M059J (cell line): ENCODE measurements around the gene INTS1. TPM values are rescaled to one million over a fixed set of nuclear protein-coding genes. Genes with fewer than 3 reads are reported as not detected.
A peak's percentile ranks its signal among the peaks of the same experiment; 100 is the strongest.
"Not testable (repeated sequence)": the region's sequence is repeated elsewhere in the genome, so short reads cannot be mapped to it uniquely, and the experiment has no call there.

Experiments
- DNase-seq: peaks from one replicate; pipeline ENCODE4 v3.0.0-alpha.2; 2012; ENCODE audit warnings: low read depth
- total RNA-seq: library from RNA; depleted of rRNA; stranded (reverse); fragments of >200 nt; shearing (Covaris generic); gene quantifications from 2 replicates; pipeline ENCODE4 v1.2.3, GENCODE V29; 2014

Gene INTS1
- total RNA-seq, 1 experiment from 2014 or later: 55.0 TPM

DNA sequence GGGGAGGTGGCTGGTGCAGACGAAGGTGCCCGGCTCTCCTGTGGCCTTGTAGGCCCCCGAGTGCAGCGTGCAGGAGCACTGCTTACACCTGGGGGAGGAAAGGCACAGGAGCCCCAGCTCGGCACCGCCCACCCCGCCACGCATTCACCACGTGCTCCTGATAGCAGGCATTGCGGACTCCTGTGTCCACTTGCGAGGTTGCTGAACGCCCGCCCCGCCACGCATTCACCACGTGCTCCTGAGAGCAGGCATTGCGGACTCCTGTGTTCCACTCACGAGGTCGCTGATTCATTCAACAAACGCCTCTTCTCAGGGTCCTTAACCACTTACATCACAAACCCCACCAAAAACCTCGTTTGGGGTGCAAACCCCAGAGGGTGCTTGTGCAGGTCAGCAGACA, 58.8 kb downstream of the INTS1 start:
- no peak for DNase-seq

DNA sequence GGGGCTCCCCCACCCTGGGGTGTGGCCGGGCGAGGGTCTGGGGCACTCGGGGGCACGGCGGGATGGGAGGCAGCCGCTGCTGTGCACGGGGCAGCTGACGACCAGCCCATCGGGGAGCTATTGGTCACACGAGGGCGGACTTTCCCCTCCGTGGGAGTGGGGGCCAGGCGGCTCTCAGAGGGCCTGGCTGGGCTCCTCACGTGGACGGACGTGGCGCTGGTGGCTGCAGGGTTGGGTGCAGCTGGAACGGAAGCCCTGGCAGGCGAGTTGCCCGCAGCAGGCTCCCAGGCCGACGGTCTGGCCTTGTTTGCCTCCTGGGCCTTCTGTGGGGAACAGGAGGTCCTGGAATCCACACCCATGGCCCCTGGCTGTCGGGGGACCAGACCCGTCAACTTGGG, 59.3 kb downstream of the INTS1 start:
- no peak for DNase-seq

DNA sequence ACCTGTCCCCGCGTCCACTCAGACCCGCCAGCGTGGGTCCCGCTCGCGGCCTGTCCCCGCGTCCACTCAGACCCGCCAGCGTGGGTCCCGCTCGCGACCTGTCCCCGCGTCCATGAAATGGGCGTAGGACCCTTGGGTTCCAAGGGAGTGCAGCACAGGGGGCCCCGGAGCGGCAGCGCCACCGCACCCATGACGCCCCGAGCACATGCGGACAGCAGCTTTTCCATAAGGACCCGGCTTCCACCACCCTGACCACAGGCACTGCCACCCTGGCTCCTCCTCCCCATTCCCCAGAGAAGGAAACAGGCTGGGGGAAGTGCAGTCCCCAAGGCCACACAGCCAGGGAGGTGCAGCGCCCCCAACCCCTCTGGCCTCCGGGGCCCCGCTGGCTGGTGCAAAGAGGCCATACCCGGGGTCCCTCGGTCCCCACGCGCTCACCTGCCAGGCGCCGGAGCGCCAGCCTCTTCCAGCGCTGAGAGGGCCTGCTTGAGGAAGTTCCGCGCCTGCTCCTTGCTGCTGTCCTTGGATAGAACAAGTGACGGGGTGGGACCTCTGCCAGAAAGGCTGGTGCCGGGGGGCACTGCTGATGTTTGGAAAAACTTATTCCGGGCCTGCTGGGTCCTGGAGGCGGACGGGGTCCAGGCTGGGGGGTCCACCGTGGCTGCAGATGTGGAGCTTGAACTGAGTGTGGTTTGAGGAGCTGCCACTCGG, 59.8 kb downstream of the INTS1 start:
- no peak for DNase-seq

DNA sequence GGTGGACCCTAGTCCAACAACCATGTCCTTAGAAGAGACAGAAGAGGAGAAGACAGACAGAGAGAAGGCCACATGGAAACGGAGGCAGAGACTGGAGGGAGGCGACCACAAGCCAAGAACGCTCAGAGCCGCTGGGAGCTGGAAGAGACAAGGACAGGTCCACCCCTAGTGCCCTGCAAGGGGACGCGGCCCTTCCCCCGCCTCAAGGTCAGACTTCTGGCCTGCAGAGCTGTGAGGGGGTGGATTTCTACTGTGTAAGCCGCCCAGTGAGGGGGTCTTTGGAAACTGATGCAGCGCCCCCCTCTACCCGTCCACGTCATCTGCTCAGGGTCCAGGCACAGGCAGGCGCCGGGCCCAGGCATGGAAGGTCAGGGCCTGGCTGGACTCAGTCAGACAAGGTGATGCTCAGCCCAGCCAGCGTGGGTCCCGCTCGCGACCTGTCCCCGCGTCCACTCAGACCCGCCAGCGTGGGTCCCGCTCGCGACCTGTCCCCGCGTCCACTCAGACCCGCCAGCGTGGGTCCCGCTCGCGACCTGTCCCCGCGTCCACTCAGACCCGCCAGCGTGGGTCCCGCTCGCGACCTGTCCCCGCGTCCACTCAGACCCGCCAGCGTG, 60.5 kb downstream of the INTS1 start:
- not testable (repeated sequence) for DNase-seq

DNA sequence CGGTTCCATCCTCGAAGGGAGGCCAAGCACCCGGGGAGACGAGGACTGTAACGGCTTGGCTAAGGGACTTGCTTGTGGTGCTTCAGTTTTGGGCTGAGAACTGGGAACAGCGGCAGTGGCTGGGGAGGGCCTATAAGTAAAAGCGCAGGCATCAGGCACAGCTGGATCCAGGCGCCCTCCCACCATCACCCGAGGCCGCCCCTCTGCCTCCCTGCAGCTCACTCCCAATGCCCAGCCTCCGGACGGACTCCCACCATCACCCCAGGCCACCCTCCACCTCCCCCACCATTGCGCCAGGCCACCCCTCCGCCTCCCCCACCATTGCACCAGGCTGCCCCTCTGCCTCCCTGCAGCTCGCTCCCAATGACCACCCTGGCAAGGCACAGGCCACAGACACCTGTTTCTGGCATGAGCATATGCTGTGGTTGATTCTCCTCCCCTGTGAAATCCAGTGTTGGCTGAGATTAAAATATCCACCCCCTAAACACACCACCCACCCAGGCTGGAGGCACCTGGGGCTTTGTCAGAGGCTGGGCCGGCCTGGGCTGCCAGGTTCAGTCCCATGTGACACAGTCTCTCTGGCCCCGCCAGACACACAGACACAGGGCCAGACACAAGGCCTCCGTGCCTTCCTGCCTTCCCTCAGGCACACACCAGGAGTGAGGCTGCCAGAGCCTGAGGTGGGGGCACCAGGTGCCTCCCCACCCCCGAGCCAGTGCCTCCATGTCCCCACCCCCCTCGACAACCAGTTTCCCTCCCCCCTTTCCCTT, 61.6 kb downstream of the INTS1 start:
- no peak for DNase-seq

DNA sequence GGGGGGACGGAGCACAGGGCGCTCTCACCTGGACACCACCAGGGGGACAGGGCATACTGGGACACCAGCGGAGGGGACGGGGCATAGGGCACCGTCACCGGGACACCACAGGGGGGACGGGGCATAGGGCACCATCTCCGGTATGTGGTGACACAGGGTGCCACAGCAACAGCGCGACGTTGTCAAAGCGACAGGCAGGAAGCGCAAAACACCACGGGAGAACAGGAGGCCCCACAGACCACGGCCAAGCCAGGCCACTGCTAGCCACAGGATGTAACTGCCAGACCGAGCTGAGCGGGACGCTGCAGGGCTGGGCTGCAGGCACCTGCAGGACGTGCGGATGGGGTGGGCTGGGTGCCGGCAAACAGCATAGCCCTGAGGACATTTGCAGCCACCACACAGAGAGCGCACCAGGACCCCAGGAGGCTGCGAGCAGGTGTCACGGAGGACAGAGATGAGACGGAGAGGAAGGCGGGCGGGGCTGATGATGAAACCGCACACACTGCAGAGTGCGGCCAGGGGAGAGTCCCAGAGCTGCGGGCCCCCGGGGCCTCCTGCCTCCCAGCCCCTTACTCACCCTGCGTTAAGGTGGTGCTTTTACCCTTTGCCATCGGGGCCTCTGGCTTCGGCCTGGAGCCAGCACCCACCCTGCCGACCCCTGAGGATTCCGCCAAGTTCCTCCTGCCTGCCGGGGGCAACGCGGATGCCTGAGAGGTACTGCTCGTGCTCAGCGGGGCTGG, 62.4 kb downstream of the INTS1 start:
- DNase-seq: no peak

DNA sequence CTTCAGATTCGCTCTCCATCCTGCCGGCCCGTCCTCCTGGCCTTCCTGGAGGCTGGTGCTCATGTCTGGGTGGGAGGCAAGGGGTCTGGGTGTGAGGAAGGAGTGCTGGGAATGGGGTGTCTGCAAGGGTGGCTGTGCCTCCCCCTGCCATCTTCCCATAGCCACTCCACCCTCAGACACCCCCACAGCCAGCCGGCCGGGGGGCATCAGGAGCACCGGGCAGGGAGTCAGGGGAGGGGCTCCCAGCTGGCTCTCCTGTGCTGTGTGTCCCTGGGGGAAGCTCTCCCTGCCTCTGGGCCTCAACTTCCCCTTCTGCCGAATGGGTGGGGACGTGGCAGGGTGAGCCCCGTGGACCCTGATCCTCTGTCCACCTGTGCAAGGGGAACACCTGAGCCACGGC, 63.6 kb downstream of the INTS1 start:
- DNase-seq: no peak

DNA sequence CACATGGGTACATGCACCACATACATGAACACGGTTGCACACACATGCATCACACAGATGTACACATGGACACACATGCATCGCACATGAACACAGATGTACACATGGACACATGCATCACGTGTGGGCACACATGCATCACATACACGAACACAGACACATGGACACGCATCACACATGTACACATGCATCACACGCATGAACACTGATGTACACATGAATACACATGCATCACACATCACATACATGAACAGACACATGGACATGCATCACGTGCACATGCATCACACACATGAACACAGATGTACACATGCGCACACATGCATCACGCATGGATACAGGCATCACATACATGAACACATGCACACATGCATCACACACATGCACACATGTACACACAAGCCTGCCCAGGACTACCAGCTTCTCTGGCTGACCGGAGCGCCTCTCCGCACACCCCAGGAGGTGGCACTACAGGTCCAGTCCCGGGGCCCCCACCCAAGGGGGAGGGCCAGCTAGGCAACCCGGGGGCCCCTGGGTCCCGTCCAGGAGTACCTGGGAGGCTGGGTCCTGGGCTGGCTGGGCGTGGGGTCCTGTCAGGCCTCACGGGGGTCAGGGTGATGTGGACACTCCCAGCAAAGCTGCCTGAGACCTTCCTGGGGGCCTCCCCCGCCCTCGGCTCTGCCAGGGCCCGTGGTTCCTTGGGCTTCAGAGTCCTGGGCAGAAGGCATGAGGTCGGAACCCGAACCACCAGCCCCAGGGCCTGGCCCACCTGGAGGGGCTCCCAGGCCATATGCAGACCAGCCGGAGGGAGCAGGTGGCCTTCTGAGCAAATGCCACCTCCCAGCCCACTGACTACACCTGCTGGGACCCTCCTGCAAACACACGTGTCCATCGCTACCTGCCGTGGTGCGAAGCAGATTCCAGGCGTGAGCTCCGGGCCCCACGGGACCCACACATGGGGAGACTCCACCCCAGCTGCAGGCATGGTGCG, 64.5 kb downstream of the INTS1 start:
- no peak for DNase-seq

DNA sequence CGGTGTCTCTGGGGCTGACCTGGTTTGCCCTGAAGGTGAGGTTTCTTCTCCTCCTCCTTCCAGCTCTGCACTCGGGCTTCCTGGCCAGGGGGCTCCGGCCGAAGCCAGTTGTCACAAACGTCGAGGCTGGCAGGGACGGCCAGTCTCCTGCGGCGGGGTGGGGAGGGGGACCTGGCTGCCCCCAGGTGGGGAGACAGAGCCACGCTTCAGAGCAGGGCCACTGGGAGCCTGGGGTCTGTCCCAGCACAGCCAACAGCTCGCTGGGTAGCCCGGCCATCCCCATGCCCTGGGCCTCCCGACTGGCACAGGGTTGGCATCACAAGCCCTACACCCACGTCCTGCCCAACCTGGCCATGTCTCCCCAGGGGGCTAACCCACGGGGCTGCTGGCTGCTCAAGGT, 65.4 kb downstream of the INTS1 start:
- no peak for DNase-seq

DNA sequence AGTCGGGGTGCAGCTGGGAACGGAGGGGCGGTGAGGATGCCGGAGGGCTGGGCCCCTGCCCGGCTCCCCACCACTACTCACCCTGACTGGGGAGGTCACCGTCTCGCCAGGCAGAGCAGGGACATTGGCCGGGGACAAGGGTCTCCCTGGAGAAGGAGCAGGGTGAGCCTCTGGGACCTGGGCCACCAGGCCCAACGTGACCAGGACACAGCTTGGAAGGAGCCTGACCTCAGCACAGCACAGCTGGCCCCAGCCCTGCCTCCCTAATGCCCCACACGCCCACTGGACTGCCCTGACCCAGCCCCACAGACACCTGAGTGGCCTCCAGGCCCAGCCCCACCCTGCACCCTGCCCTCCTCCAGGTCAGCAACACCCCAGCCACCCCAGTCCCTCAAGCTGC, 66.0 kb downstream of the INTS1 start:
- no peak for DNase-seq

DNA sequence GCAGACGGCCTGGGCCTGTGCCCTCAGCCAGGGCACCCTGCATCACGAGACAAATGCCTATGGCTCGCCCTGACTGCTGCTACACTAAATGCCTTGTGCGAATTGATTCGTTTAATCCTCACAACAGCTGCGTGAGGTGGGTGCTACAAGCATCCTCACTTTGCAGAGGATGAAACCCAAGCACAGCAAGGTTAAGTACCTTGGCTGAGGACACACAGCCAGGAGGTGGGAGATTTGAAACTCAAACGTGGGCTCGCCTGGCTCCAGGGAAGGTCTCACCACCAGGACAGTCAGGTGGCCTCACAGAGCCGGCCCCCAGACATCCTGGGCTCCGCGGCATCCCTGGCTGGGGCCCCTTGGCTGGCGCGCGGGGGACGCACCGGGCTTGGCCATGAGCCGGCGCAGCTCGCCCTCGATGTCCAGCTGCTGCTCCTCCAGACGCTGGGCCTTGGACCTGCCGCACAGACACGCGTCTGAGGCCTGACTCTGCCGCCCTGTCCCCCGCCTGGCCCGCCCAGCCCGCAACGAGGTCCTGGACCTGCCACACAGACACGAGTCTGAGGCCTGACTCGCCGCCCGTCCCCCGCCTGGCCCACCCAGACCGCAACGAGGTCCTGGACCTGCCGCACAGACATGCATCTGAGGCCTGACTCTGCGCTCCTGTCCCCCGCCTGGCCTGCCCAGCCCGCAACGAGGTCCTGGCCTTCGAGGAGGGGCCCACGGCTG, 66.9 kb downstream of the INTS1 start:
- DNase-seq: no peak

DNA sequence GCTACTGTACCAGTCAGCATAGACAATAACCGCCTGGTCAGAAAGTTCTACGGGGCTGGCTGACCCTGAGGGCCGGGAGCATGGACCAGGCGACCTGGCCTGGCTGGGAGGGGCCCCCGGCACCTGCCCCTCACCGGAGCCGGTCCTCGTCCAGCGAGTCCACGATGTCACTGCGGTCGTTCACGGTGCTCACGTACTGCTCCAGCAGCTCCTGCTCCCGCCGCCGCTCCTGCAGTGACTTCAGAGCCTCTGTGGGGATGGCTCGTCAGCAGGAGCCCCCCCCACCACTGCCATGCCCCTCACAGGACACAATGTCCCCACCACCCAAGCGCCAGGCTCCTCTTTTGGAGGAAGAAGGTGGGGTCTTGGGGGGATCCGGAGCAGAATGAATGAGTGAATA, 67.6 kb downstream of the INTS1 start:
- no peak for DNase-seq

DNA sequence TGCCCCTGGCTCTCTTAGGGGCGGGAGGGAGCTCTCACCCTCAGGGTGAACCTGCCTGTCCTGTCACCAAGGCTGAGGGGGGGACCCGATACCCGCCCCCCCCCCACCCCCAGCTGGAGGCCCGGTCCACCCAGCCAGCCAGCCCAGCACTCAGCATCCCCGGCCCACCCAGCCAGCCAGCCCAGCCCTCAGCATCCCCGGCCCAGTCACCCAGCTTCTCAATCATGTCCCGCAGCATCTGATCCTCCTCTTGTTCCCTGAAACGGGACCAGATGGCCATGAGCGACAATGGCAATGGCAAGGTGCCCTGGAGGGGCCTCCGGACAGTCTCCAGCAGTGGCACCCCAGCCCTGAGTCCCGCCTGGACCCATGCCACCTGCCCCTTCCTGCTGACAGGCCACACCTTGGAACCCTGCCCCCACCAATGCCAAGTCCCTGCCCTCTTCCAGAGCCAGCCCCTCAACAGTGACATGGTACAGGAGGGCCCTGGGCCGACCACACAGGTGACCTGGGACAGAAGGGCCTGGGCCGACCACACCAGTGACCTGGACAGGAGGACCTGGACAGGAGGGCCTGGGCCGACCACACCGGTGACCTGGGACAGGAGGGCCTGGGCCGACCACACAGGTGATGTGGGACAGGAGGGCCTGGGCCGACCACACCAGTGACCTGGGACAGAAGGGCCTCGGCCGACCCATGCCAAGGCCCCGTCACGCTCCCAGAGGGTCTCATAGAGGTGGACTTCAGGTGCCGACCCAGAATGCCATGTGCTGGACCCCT, 69.1 kb downstream of the INTS1 start:
- DNase-seq: no peak

DNA sequence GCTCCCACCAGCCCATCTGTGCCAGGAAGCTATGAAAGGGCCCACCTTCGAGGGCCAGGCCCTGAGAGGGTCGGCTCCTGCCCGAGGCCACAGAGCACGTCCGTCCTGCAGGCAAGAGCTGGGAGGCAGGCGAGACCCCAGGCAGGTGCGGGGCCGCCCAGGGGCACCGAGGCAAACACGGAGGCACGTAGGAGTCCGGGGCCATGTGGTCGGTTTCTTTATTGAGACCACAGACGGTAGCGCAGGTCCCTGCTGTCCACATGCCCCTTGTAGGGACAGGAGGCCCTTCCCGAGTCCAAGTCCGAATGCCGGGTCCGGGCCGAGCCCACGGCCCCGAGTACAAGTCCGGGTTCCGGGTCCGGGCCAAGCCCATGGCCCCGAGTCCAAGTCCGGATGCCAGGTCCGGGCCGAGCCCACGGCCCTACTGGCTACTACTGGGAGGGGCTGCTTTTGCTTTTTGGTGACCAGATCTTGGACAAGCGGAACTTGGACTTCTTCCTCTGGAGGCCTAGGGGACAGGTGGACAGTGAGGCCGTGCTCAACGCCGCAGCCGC, 69.9 kb downstream of the INTS1 start:
- DNase-seq: no peak

DNA sequence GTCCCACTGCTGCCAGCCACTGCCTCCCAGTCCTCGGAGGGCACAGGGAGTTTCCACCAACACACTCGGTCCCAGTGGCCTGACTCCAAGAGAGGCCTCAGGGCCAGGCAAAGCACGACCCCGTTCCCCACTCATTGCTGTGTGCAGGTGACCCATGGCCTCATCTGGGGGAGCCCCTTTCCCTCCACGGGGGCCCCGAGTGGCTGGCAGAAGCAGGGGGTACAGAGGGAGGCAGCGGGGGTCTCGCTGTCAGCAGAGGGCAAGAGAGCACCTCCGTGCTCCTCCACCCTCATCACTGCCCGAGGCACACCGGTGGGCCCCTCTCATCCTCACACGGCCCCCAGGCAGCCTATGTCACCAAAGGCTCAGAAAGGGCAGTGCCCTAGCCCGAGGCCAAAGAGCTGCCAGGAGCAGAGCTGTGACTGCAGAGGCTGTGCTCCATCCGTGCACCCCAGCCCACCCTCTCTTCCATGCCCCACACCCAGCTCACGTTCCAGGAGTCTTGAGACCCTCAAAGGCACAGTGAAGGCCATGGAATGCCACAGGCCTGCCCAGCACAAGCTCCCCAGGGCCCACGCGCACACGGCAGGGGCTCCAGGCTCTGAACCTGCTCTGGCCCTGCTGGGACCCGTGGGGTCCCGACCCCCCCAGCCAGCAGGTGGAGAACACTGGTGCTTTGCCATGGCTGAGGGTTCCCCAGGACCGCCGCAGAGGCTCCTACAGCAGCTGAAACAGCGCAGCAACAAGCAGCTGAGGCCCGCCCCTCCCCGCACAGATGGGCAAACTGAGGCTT, 70.9 kb downstream of the INTS1 start:
- no peak for DNase-seq

DNA sequence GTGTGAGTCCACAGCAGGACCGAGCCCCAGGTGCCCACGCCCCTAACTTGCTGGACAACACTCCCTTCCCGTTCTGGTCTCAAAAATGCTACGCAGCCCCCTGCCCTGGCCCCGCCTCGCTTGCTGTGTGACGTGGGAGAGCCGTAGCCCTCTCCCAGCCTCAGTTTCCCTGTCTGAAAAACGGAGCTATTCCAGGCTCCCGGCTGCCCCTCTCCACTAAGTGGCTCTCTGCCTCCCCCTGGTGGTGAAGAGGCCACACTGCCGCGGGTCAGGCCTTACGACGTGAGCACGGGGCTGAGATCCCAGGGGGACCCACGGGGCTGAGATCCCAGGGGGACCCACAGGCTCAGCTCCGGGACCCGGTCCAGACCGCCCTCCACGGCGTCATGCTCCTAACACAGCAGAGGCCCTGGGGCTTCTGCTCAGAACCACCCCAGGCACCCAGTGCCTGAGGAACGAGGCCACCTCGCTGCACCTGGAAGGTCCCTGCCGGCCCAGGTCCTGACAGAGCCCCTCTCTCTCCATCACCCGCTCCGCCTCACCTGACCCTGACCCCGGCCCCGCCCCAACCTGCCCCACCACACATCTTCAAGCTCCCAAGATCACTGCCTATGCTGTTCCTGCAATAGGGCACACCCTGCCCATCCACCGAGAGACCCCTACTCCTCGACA, 71.6 kb downstream of the INTS1 start:
- DNase-seq: peak; percentile 50

DNA sequence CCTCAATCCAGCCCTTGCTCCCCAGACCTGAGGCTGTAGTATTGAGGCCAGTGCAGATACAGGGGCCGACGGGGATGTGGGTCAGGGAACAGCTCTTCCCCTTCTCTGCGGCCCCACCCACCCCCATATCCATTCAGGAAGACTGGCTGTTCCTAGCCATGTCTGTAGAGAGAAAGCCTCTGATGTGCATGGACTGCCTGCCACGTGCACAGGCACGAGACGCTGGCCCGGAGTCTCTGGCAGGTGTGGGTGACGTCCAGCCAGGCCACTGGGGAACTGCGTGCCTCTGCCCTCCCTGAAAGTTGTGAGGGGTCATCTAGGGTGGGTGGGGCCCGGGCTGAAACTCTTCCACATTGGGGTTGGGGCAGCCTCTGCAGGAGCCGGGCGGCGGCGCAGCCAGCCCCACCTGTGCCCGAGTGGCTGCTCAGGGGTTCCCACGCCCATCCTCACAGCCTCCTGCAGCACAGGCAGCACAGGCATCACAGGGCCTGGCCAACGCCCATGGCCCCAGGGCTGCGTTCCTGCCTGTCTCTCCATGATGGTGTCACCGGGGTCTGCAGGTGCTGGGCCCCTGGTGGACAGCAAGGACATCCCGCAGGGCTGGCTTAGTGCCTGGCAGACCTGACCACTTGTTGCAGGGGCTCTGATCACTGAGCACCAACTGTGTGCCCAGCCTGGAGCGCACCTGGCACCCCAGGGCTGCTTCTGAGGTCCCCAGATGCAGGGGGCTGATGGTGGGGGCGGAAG, 72.4 kb downstream of the INTS1 start:
- no peak for DNase-seq
